Neuronal stem cell (in vitro differentiated cells): ENCODE results near the gene PRAMEF15.
"Not testable (repeated sequence)": the region's sequence is repeated elsewhere in the genome, so short reads cannot be mapped to it uniquely, and the experiment has no call there.

Experiments
- DNase-seq: peaks from one replicate; pipeline ENCODE4 v3.0.0-alpha.2; 2013; ENCODE audit warnings: low spot score
- H2AFZ ChIP-seq: one replicate; pipeline ENCODE4 v1.6.1; 2013; ENCODE audit warnings: mild to moderate bottlenecking, low read length, inconsistent platforms
- H2AK5ac ChIP-seq: 2 replicates; pipeline ENCODE4 v1.6.1; 2013; ENCODE audit warnings: low read depth, mild to moderate bottlenecking, inconsistent platforms, low read length, moderate library complexity, mixed read lengths
- H2BK120ac ChIP-seq: 2 replicates; pipeline ENCODE4 v1.6.1; 2013; ENCODE audit warnings: low read depth, mild to moderate bottlenecking, inconsistent platforms, low read length, moderate library complexity, mixed read lengths
- H2BK12ac ChIP-seq: one replicate; pipeline ENCODE4 v1.6.1; 2013; ENCODE audit warnings: low read length, inconsistent platforms
- H2BK15ac ChIP-seq: 2 replicates; pipeline ENCODE4 v1.6.1; 2013; ENCODE audit warnings: mild to moderate bottlenecking, low read length, inconsistent platforms, mixed read lengths
- H2BK5ac ChIP-seq: one replicate; pipeline ENCODE4 v1.6.1; 2013; ENCODE audit warnings: inconsistent platforms, mild to moderate bottlenecking, low read length, moderate library complexity
- H3K14ac ChIP-seq: one replicate; pipeline ENCODE4 v1.6.1; 2013; ENCODE audit warnings: low read length, inconsistent platforms
- H3K18ac ChIP-seq: 2 replicates; pipeline ENCODE4 v1.6.1; 2013; ENCODE audit warnings: low read length, inconsistent platforms
- H3K23ac ChIP-seq: 2 replicates; pipeline ENCODE4 v1.6.1; 2013; ENCODE audit warnings: low read depth, mild to moderate bottlenecking, mixed read lengths, low read length, inconsistent platforms; ENCODE audit not compliant: poor library complexity
- H3K27ac ChIP-seq: replicated peaks from 3 replicates; pipeline ENCODE4 v1.5.1; 2013; ENCODE audit warnings: low read length, inconsistent platforms
- H3K27me3 ChIP-seq, 3 experiments: 2 replicates each; pipeline ENCODE4 v1.6.1; 2013; ENCODE audit warnings: low read length in 3 of 3, mild to moderate bottlenecking in 2 of 3, inconsistent platforms in 1 of 3, low read depth in 1 of 3, mixed read lengths in 1 of 3, moderate library complexity in 1 of 3; ENCODE audit not compliant: control insufficient read depth in 3 of 3, insufficient read depth in 3 of 3
- H3K36me3 ChIP-seq, 2 donors: replicated peaks in 1 of 2; 2 replicates each; pipeline ENCODE4 v1.6.1; 2013; ENCODE audit warnings: low read length in 2 of 2; ENCODE audit not compliant: control insufficient read depth in 2 of 2, insufficient read depth in 2 of 2
- H3K4ac ChIP-seq: 2 replicates; pipeline ENCODE4 v1.6.1; 2013; ENCODE audit warnings: inconsistent platforms, mild to moderate bottlenecking, low read length, moderate library complexity
- H3K4me1 ChIP-seq, 2 donors: 1 replicate in 1 of 2; 2 replicates in 1 of 2; pipeline ENCODE4 v1.6.1; 2013; ENCODE audit warnings: low read length in 2 of 2, low read depth in 1 of 2; ENCODE audit not compliant: control insufficient read depth in 2 of 2, insufficient read depth in 1 of 2
- H3K4me2 ChIP-seq: one replicate; pipeline ENCODE4 v1.6.1; 2013; ENCODE audit warnings: mild to moderate bottlenecking, low read length, inconsistent platforms; ENCODE audit not compliant: insufficient read depth, poor library complexity, severe bottlenecking
- H3K4me3 ChIP-seq, 2 donors: 2 replicates each; pipeline ENCODE4 v1.5.1; 2013; ENCODE audit warnings: low read length in 2 of 2, mild to moderate bottlenecking in 2 of 2, inconsistent platforms in 1 of 2, moderate library complexity in 1 of 2
- H3K79me1 ChIP-seq: one replicate; pipeline ENCODE4 v1.6.1; 2013; ENCODE audit warnings: low read depth, mild to moderate bottlenecking, inconsistent platforms, low read length, moderate library complexity
- H3K9ac ChIP-seq: one replicate; pipeline ENCODE4 v1.6.1; 2013; ENCODE audit warnings: mild to moderate bottlenecking, low read depth, low read length, inconsistent platforms; ENCODE audit not compliant: poor library complexity
- H3K9me3 ChIP-seq, 2 donors: replicated peaks in 1 of 2; 2 replicates each; pipeline versions ENCODE3 to v1.6.1; 2013; ENCODE audit warnings: low read length in 2 of 2, mild to moderate bottlenecking in 2 of 2, inconsistent platforms in 1 of 2, low read depth in 1 of 2, mixed read lengths in 1 of 2, moderate library complexity in 1 of 2; ENCODE audit not compliant: control insufficient read depth in 2 of 2, insufficient read depth in 1 of 2
- H4K8ac ChIP-seq: one replicate; pipeline ENCODE4 v1.6.1; 2013; ENCODE audit warnings: low read depth, mild to moderate bottlenecking, inconsistent platforms, low read length, moderate library complexity
- H4K91ac ChIP-seq: one replicate; pipeline ENCODE4 v1.6.1; 2013; ENCODE audit warnings: low read length, low read depth, mild to moderate bottlenecking, inconsistent platforms; ENCODE audit not compliant: poor library complexity
- WGBS, 2 donors: extraction: QIAGEN DNeasy Blood & Tissue Kit; methylation state at CpG; one replicate each; pipeline ENCODE4 v1.1.7; 2013; ENCODE audit warnings: missing lambda C conversion rate in 2 of 2, mixed read lengths in 1 of 2; ENCODE audit not compliant: insufficient read length in 2 of 2, insufficient replicate concordance in 1 of 2; ENCODE audit errors: extremely low coverage in 2 of 2; 5-methylcytosine and 5-hydroxymethylcytosine counted together

PRAMEF15 gene

DNA sequence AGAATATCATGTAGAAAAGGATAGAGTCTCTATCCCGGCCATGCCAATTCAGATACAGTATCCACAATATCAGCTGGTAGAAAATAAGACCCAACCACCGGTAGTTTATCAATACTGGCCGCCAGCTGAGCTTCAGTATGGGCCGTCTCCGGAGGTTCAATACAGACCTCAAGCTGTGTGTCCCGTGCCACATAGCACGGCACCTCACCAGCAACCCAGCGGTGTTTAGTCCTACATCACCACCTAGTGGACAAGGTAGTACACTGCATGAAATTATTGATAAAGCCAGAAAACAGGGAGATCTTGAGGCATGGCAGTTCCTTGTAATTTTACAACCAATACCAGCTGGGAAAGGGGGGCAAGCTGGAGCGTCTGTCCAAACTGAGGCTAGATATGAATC lies 39.1 kb downstream of the PRAMEF15 start:
- H2AK5ac ChIP-seq, H2BK15ac ChIP-seq, H3K27ac ChIP-seq, DNase-seq, H4K91ac ChIP-seq, H3K9ac ChIP-seq, H2BK120ac ChIP-seq, H3K27me3 ChIP-seq, H3K4ac ChIP-seq, H3K4me3 ChIP-seq, H2AFZ ChIP-seq, H3K36me3 ChIP-seq, H3K23ac ChIP-seq, H3K18ac ChIP-seq, H3K4me1 ChIP-seq, H3K14ac ChIP-seq, H2BK12ac ChIP-seq, H2BK5ac ChIP-seq, H3K79me1 ChIP-seq, H4K8ac ChIP-seq, H3K4me2 ChIP-seq, H3K9me3 ChIP-seq: not testable (repeated sequence)
- no CpG with 5 or more reads among the region's 9 CpGs for WGBS, 2 donors

DNA sequence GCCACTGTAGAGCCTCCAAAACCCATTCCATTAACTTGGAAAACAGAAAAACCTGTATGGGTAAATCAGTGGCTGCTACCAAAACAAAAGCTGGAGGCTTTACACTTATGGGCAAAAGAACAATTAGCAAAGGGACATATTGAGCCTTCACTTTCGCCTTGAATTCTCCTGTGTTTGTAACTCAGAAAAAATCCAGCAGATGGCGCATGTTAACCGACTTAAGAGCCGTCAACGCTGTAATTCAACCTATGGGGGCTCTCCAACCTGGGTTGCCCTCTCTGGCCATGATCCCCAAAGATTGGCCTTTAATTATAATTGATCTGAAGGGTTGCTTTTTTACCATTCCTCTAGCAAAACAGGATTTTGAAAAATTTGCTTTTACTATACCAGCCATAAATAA lies 41.4 kb downstream of the PRAMEF15 start:
- H3K23ac ChIP-seq, H2BK5ac ChIP-seq: not testable (repeated sequence)
- DNase-seq = peak; percentile 43

DNA sequence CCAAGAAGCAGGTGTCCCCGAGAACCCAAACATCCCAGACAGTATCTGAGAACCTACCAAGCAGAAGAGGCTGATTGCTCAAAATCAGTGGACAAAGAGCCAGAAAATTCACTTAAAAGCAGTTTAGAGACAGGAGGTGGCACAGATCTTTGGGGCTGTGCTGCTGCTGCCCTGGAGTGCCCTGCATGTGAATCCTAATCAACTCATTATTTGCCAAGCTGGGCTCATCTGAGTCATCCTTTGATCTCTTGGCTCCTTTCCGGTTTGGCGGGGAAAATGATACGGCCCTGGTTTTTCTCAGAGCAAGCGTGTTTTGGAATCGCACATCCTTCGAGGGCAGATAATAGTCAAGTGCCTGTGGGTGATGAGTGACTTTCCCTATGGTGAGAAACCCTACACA lies 47.0 kb downstream of the PRAMEF15 start:
- not testable (repeated sequence) for H3K9ac ChIP-seq, H3K4ac ChIP-seq, H3K4me2 ChIP-seq, H3K27me3 ChIP-seq, H4K8ac ChIP-seq, H3K9me3 ChIP-seq, H3K4me1 ChIP-seq, H3K4me3 ChIP-seq, H2AFZ ChIP-seq, DNase-seq, H2AK5ac ChIP-seq, H2BK5ac ChIP-seq, H3K79me1 ChIP-seq, H3K27ac ChIP-seq, H2BK12ac ChIP-seq, H2BK120ac ChIP-seq, H3K14ac ChIP-seq, H3K23ac ChIP-seq, H3K18ac ChIP-seq, H2BK15ac ChIP-seq, H4K91ac ChIP-seq, H3K36me3 ChIP-seq
- no CpG with 5 or more reads among the region's 7 CpGs for WGBS, 2 donors

More for the DNA sequence above, 41.4 kb downstream of the PRAMEF15 start:
- H4K91ac ChIP-seq, H3K27ac ChIP-seq, H3K14ac ChIP-seq, H2BK120ac ChIP-seq, H2BK12ac ChIP-seq, H2AFZ ChIP-seq, H3K4me3 ChIP-seq, H3K4me1 ChIP-seq, H3K27me3 ChIP-seq, H3K79me1 ChIP-seq, H3K4ac ChIP-seq, H3K36me3 ChIP-seq, H4K8ac ChIP-seq, H3K9me3 ChIP-seq, H3K18ac ChIP-seq, H3K4me2 ChIP-seq, H2BK15ac ChIP-seq, H3K9ac ChIP-seq, H2AK5ac ChIP-seq: not testable (repeated sequence)
- no CpG with 5 or more reads among the region's 5 CpGs for WGBS, 2 donors

DNA sequence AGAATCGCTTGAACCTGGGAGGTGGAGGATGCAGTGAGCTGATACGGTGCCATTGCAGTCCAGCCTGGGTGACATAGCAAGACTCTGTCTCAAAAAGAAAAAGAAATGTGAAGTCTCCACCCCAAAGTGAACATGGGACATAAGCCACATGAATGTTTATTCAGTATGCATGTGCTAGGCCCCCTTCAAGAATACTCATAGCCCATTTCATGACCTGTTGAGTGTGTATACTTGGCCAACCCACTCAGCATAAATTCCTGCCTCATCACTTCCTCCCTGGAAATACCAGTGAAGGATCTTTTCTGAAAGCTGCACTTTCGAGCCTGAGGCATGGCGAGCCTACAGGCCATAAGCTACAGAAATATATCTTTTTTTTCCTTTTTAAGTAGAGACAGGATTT lies 49.5 kb downstream of the PRAMEF15 start:
- not testable (repeated sequence) for H4K8ac ChIP-seq, H4K91ac ChIP-seq, H3K18ac ChIP-seq, H2AFZ ChIP-seq, H3K27ac ChIP-seq, H3K23ac ChIP-seq, H3K14ac ChIP-seq, DNase-seq, H3K4ac ChIP-seq, H2BK15ac ChIP-seq, H2BK5ac ChIP-seq, H3K4me1 ChIP-seq, H2BK120ac ChIP-seq, H3K79me1 ChIP-seq, H3K36me3 ChIP-seq, H3K9me3 ChIP-seq, H3K9ac ChIP-seq, H3K27me3 ChIP-seq, H3K4me3 ChIP-seq, H2AK5ac ChIP-seq, H2BK12ac ChIP-seq, H3K4me2 ChIP-seq
- WGBS, 2 donors = no CpG with 5 or more reads among the region's 4 CpGs
